SK-N-SH treated with all-trans-retinoic acid at 6 μM for 48 hours (cell line): ENCODE data around the gene ENPP7.

ENCODE experiments used
- ATAC-seq: fragments of 200-7000 bp; cut with Tn5 transposase; 3 replicates; pipeline ENCODE4 v1.9.1; 2020; ENCODE audit warnings: mild to moderate bottlenecking, moderate library complexity
- ARNTL ChIP-seq: fragments of 450-650 bp; formaldehyde crosslinking; IDR thresholded peaks from 2 replicates; pipeline ENCODE4 v1.5.0; 2020; ENCODE audit warnings: low read depth, mild to moderate bottlenecking, moderate library complexity, borderline replicate concordance
- BACH2 ChIP-seq: fragments of 250-450 bp; sonication (Bioruptor Pico); IDR thresholded peaks from 2 replicates; pipeline ENCODE4 v1.9.0; 2021; ENCODE audit warnings: mild to moderate bottlenecking, borderline replicate concordance
- CREB5 ChIP-seq: fragments of 250-450 bp; sonication (Bioruptor Pico); IDR thresholded peaks from 2 replicates; pipeline ENCODE4 v1.5.1; 2020; ENCODE audit warnings: low read depth, mild to moderate bottlenecking, moderate library complexity
- CSDC2 ChIP-seq: fragments of 250-450 bp; sonication (Bioruptor Pico); IDR thresholded peaks from 2 replicates; pipeline ENCODE4 v1.5.0; 2020; ENCODE audit warnings: mild to moderate bottlenecking, moderate library complexity
- CSRNP3 ChIP-seq: fragments of 250-450 bp; sonication (Bioruptor Pico); IDR thresholded peaks from 2 replicates; pipeline ENCODE4 v1.5.1; 2021; ENCODE audit warnings: mild to moderate bottlenecking, moderate library complexity
- ESRRG ChIP-seq: fragments of 250-450 bp; sonication (Bioruptor Pico); IDR thresholded peaks from 2 replicates; pipeline ENCODE4 v1.6.1; 2021; ENCODE audit warnings: mild to moderate bottlenecking
- GLIS3 ChIP-seq: fragments of 250-450 bp; sonication (Bioruptor Pico); IDR thresholded peaks from 2 replicates; pipeline ENCODE4 v1.5.0; 2020; ENCODE audit warnings: mild to moderate bottlenecking, moderate library complexity
- ISL1 ChIP-seq: fragments of 250-450 bp; sonication (Bioruptor Pico); IDR thresholded peaks from 2 replicates; pipeline ENCODE4 v2.1.2; 2022; ENCODE audit warnings: mild to moderate bottlenecking, moderate library complexity
- OSR1 ChIP-seq: fragments of 250-450 bp; sonication (Bioruptor Pico); IDR thresholded peaks from 2 replicates; pipeline ENCODE4 v1.8.0; 2022; ENCODE audit warnings: moderate library complexity, mild to moderate bottlenecking, inconsistent platforms
- PATZ1 ChIP-seq: fragments of 250-450 bp; sonication (Bioruptor Pico); IDR thresholded peaks from 2 replicates; pipeline ENCODE4 v1.8.0; 2020; ENCODE audit warnings: mild to moderate bottlenecking, moderate library complexity, borderline replicate concordance
- POU6F1 ChIP-seq: fragments of 250-450 bp; sonication (Bioruptor Pico); IDR thresholded peaks from 2 replicates; pipeline ENCODE4 v1.8.0; 2021; ENCODE audit warnings: low read depth, mild to moderate bottlenecking, moderate library complexity, borderline replicate concordance
- PPARA ChIP-seq: fragments of 250-450 bp; sonication (Bioruptor Pico); IDR thresholded peaks from 2 replicates; pipeline ENCODE4 v1.5.0; 2020; ENCODE audit warnings: mild to moderate bottlenecking, borderline replicate concordance
- RARB ChIP-seq: fragments of 250-450 bp; sonication (Bioruptor Pico); IDR thresholded peaks from 2 replicates; pipeline ENCODE4 v1.8.0; 2021; ENCODE audit warnings: mild to moderate bottlenecking, moderate library complexity
- SNAI2 ChIP-seq: fragments of 250-450 bp; sonication (Bioruptor Pico); IDR thresholded peaks from 2 replicates; pipeline ENCODE4 v1.5.0; 2020; ENCODE audit warnings: mild to moderate bottlenecking, moderate library complexity
- TCF4 ChIP-seq: fragments of 250-450 bp; sonication (Bioruptor Pico); IDR thresholded peaks from 2 replicates; pipeline ENCODE4 v1.8.0; 2021; ENCODE audit warnings: mild to moderate bottlenecking, moderate library complexity, borderline replicate concordance
- TOX ChIP-seq: fragments of 250-450 bp; sonication (Bioruptor Pico); IDR thresholded peaks from 2 replicates; pipeline ENCODE4 v1.8.0; 2021; ENCODE audit warnings: mild to moderate bottlenecking, moderate library complexity, borderline replicate concordance
- TSHZ2 ChIP-seq: fragments of 250-450 bp; sonication (Bioruptor Pico); IDR thresholded peaks from 2 replicates; pipeline ENCODE4 v1.5.0; 2020; ENCODE audit warnings: mild to moderate bottlenecking, moderate library complexity
- ZC3H10 ChIP-seq: fragments of 250-450 bp; sonication (Bioruptor Pico); IDR thresholded peaks from 2 replicates; pipeline ENCODE4 v1.5.1; 2021; ENCODE audit warnings: mild to moderate bottlenecking, moderate library complexity
- ZFP3 ChIP-seq: fragments of 250-450 bp; sonication (Bioruptor Pico); IDR thresholded peaks from 2 replicates; pipeline ENCODE4 v1.5.0; 2020; ENCODE audit warnings: mild to moderate bottlenecking, moderate library complexity
- ZFP30 ChIP-seq: fragments of 450-650 bp; formaldehyde crosslinking; IDR thresholded peaks from 2 replicates; pipeline ENCODE4 v1.5.0; 2022; ENCODE audit warnings: mild to moderate bottlenecking, moderate library complexity
- ZNF565 ChIP-seq: fragments of 450-650 bp; formaldehyde crosslinking; conservative IDR thresholded peaks from 2 replicates; pipeline ENCODE4 v1.5.0; 2020; ENCODE audit warnings: low read depth, mild to moderate bottlenecking, moderate library complexity
- ZNF70 ChIP-seq: fragments of 450-650 bp; formaldehyde crosslinking; IDR thresholded peaks from 2 replicates; pipeline ENCODE4 v1.5.0; 2020; ENCODE audit warnings: mild to moderate bottlenecking, moderate library complexity
- ZNF8 ChIP-seq: fragments of 450-650 bp; formaldehyde crosslinking; IDR thresholded peaks from 2 replicates; pipeline ENCODE4 v1.5.0; 2020; ENCODE audit warnings: mild to moderate bottlenecking, moderate library complexity

ENPP7 gene

GRCh38 chr17:79728908-79729471 is 1.8 kb upstream of the ENPP7 start:
- TF ChIP-seq BACH2 (CRISPR knock-in tag) (no peak), ZFP3 (CRISPR knock-in tag) (no peak), PPARA (CRISPR knock-in tag) (no peak), ESRRG (no peak), ZNF565 (CRISPR knock-in tag) (no peak), TCF4 (CRISPR knock-in tag) (no peak), POU6F1 (CRISPR knock-in tag) (no peak), PATZ1 (CRISPR knock-in tag) (no peak), CSDC2 (CRISPR knock-in tag) (no peak), ZC3H10 (CRISPR knock-in tag) (no peak), ISL1 (CRISPR knock-in tag) (no peak), ZFP30 (CRISPR knock-in tag) (no peak), TOX (CRISPR knock-in tag) (no peak), RARB (CRISPR knock-in tag) (no peak), ARNTL (no peak), GLIS3 (CRISPR knock-in tag) (no peak), ZNF8 (CRISPR knock-in tag) (no peak), ZNF70 (CRISPR knock-in tag) (no peak)
- peak; percentile 57 for ATAC-seq

GRCh38 chr17:79729761-79730160 is 982 bp upstream of the ENPP7 start:
- TF ChIP-seq CREB5 (CRISPR knock-in tag), result no peak
- no peak for TF ChIP-seq SNAI2 (CRISPR knock-in tag)
- TF ChIP-seq ZC3H10 (CRISPR knock-in tag), result no peak
- no peak for TF ChIP-seq OSR1 (CRISPR knock-in tag)
- no peak for TF ChIP-seq ZNF565 (CRISPR knock-in tag)
- TF ChIP-seq CSRNP3 (CRISPR knock-in tag), result no peak
- no peak for TF ChIP-seq TCF4 (CRISPR knock-in tag)
- no peak for TF ChIP-seq TSHZ2 (CRISPR knock-in tag)
- TF ChIP-seq TOX (CRISPR knock-in tag), result no peak
- TF ChIP-seq ZNF70 (CRISPR knock-in tag), result no peak
- no peak for TF ChIP-seq PPARA (CRISPR knock-in tag)
- ATAC-seq, result no peak
